HepG2 (cell line): ENCODE measurements around the gene MAT2A. TPM values are rescaled to one million over a fixed set of nuclear protein-coding genes. Genes with fewer than 3 reads are reported as not detected.
A peak's percentile ranks its signal among the peaks of the same experiment; 100 is the strongest.

Experiments
- BCL3 ChIP-seq: sonication (generic); formaldehyde crosslinking; IDR thresholded peaks from 2 replicates; pipeline ENCODE4 v1.5.1; 2020; ENCODE audit warnings: mild to moderate bottlenecking, missing genetic modification reagents, moderate library complexity
- HHEX ChIP-seq: IDR thresholded peaks from 2 replicates; pipeline ENCODE4 v1.6.1; 2016; ENCODE audit warnings: control low read depth
- HMGXB4 ChIP-seq, 2 experiments: sonication (generic) in 1 of 2; formaldehyde crosslinking in 1 of 2; IDR thresholded peaks; 2 replicates each; pipeline versions ENCODE4 v1.4.0 to v1.6.1; 2018 to 2020; ENCODE audit warnings: missing genetic modification reagents in 2 of 2, borderline replicate concordance in 1 of 2, low read depth in 1 of 2, mild to moderate bottlenecking in 1 of 2, missing biosample characterization in 1 of 2
- KDM5B ChIP-seq: sonication (generic); formaldehyde crosslinking; IDR thresholded peaks from 2 replicates; pipeline ENCODE4 v1.4.0; 2020; ENCODE audit warnings: missing genetic modification reagents, mild to moderate bottlenecking, borderline replicate concordance
- NAIF1 ChIP-seq: sonication (generic); formaldehyde crosslinking; IDR thresholded peaks from 2 replicates; pipeline ENCODE4 v1.5.0; 2020; ENCODE audit warnings: mild to moderate bottlenecking, missing genetic modification reagents, borderline replicate concordance
- NCOA2 ChIP-seq: sonication (generic); formaldehyde crosslinking; IDR thresholded peaks from 2 replicates; pipeline ENCODE4 v1.8.0; 2022; ENCODE audit warnings: inconsistent platforms
- PBX2 ChIP-seq: IDR thresholded peaks from 2 replicates; pipeline ENCODE4 v1.6.1; 2016; ENCODE audit warnings: control low read depth
- RERE ChIP-seq: IDR thresholded peaks from 2 replicates; pipeline ENCODE4 v1.6.1; 2016; ENCODE audit warnings: low read depth, missing genetic modification reagents, missing compliant biosample characterization
- SP1 ChIP-seq, 2 experiments: fragments of 450-650 bp in 1 of 2; sonication (generic) in 1 of 2; formaldehyde crosslinking in 1 of 2; IDR thresholded peaks; 2 replicates each; pipeline versions ENCODE4 v1.4.0 to v1.6.1; 2016 to 2020; ENCODE audit warnings: missing genetic modification reagents in 1 of 2
- SYNCRIP ChIP-seq: fragments of 200-400 bp; formaldehyde crosslinking; IDR thresholded peaks from 2 replicates; pipeline ENCODE4 v1.6.1; 2018; ENCODE audit warnings: mild to moderate bottlenecking, low read depth, low read length; ENCODE audit not compliant: insufficient read depth
- TFDP1 ChIP-seq: IDR thresholded peaks from 2 replicates; pipeline ENCODE4 v1.6.1; 2016; ENCODE audit warnings: missing compliant biosample characterization, missing genetic modification reagents, borderline replicate concordance
- TIGD3 ChIP-seq: sonication (generic); formaldehyde crosslinking; IDR thresholded peaks from 2 replicates; pipeline ENCODE4 v1.5.1; 2020; ENCODE audit warnings: mild to moderate bottlenecking, missing genetic modification reagents, borderline replicate concordance
- ZNF547 ChIP-seq: sonication (generic); formaldehyde crosslinking; IDR thresholded peaks from 2 replicates; pipeline ENCODE4 v1.5.1; 2020; ENCODE audit warnings: mild to moderate bottlenecking, missing genetic modification reagents
- ZNF720 ChIP-seq: sonication (generic); formaldehyde crosslinking; IDR thresholded peaks from 2 replicates; pipeline ENCODE4 v1.4.0; 2020; ENCODE audit warnings: missing genetic modification reagents
- ZNF782 ChIP-seq: sonication (generic); formaldehyde crosslinking; IDR thresholded peaks from 2 replicates; pipeline ENCODE4 v1.4.0; 2020; ENCODE audit warnings: missing genetic modification reagents, mild to moderate bottlenecking, borderline replicate concordance
- ZNF83 ChIP-seq: sonication (generic); formaldehyde crosslinking; IDR thresholded peaks from 2 replicates; pipeline ENCODE4 v1.4.0; 2020; ENCODE audit warnings: missing genetic modification reagents, mild to moderate bottlenecking, borderline replicate concordance
- ZNF878 ChIP-seq: sonication (generic); formaldehyde crosslinking; IDR thresholded peaks from 2 replicates; pipeline ENCODE4 v1.8.1; 2023; ENCODE audit warnings: mild to moderate bottlenecking, missing genetic modification reagents, moderate library complexity
- polyA plus RNA-seq, 8 experiments: library from polyadenylated mRNA; depleted of rRNA in 3 of 8; stranded (reverse) in 7 of 8; unstranded in 1 of 8; fragments of >200 nt; fragmentation: Illumina TruSeq in 4 of 8; extraction: Trizol in 4 of 8; gene quantifications; 2 replicates each; pipeline versions ENCODE4 v1.2.1 to v1.2.3, GENCODE V29; 2011 to 2016; ENCODE audit warnings: low read depth in 4 of 8, missing spikeins in 1 of 8, mixed read lengths in 1 of 8; ENCODE audit not compliant: insufficient read depth in 1 of 8
- total RNA-seq, 5 experiments: library from RNA; depleted of rRNA; stranded (reverse); fragments of >200 nt; fragmentation: Illumina TruSeq; extraction: Trizol; gene quantifications; 2 replicates each; pipeline ENCODE4 v1.2.3, GENCODE V29; 2016; ENCODE audit warnings: low read depth in 1 of 5

MAT2A gene
- total and polyA plus RNA-seq, 2 of the 13 experiments (the other 11 are each of a cell fraction or from before 2014, with no cell fraction given) = 155 to 331 TPM

- TF ChIP-seq KDM5B (CRISPR knock-in tag) (0 out of 2 replicates have a peak, but pooled peaks have one; percentile 20), BCL3 (CRISPR knock-in tag) (no peak), ZNF782 (CRISPR knock-in tag) (no peak), SP1 (IDR thresholded peaks at IDR 0.05) (no peak), SP1 (CRISPR knock-in tag; IDR thresholded peaks at IDR 0.05) (no peak), ZNF83 (CRISPR knock-in tag) (no peak), TFDP1 (CRISPR knock-in tag) (no peak), TIGD3 (no peak), NCOA2 (CRISPR knock-in tag) (no peak), HMGXB4 (CRISPR knock-in tag; IDR thresholded peaks at IDR 0.05; ENCODE audit: borderline replicate concordance in 1 of 2, low read depth in 1 of 2) (peak in 1 of 2 experiments; percentile 36; a peak in 1 of 4 replicates), ZNF720 (CRISPR knock-in tag) (no peak), HHEX (CRISPR knock-in tag) (no peak), ZNF547 (CRISPR knock-in tag) (no peak), PBX2 (no peak), RERE (CRISPR knock-in tag) (no peak), SYNCRIP (no peak), NAIF1 (CRISPR knock-in tag) (no peak), ZNF878 (CRISPR knock-in tag) (no peak)
Observed at GRCh38 chr2:85593023-85593422, 54.1 kb downstream of the MAT2A start (continued).
